Measurements from ENCODE around the gene PSMB10. TPM values are rescaled to one million over a fixed set of nuclear protein-coding genes. Genes with fewer than 3 reads are reported as not detected.
A peak's percentile ranks its signal among the peaks of the same experiment; 100 is the strongest.

PSMB10 gene
- total and polyA plus RNA-seq, 8 donors, result 22.8 to 205 (median 73.7) TPM

DNA sequence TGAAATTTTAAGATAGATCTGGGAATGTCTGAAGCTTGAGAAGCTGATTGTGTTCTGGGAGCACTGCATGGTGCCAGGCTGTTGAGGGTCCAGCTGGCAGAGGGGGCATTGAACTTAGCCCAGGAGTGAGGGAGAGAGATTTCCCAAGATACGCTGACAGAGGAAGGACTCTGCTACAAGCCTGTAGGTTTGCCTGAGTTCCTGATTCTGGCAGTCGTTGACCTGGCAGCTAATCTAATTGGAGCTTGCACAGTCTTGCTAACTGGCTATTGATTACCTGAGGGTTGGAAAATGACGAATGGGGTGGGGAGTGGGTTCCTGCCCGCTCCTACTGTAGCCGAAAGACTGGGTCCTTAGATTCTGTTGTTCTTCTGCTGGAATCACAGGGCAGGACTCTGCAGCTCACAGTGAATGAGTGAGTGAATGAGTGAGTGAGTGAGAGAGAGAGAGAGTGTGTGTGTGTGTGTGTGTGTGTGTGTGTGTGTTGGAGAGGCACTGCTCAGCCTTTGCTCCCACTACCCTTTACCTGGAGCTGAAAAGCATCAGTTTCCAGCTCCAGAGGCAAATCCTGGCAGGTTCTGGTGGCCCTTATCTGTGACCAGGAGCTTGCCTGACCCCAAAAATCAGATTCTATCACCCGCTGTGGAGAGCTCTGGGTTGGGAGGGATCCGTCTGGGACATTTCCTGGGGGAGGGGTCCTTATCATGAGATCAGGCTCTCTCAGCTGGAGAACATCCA lies 21.7 kb downstream of the PSMB10 start:
- no peak overlapping the region for H3K27ac ChIP-seq
- H3K4me1 ChIP-seq, result peaks cover 6 to 40% (median 22%) of the 10 kb centered on the region in 4 donors
- no peak for TF ChIP-seq POLR2AphosphoS5 (IDR thresholded peaks at IDR 0.05)
- TF ChIP-seq, protein P1, sequence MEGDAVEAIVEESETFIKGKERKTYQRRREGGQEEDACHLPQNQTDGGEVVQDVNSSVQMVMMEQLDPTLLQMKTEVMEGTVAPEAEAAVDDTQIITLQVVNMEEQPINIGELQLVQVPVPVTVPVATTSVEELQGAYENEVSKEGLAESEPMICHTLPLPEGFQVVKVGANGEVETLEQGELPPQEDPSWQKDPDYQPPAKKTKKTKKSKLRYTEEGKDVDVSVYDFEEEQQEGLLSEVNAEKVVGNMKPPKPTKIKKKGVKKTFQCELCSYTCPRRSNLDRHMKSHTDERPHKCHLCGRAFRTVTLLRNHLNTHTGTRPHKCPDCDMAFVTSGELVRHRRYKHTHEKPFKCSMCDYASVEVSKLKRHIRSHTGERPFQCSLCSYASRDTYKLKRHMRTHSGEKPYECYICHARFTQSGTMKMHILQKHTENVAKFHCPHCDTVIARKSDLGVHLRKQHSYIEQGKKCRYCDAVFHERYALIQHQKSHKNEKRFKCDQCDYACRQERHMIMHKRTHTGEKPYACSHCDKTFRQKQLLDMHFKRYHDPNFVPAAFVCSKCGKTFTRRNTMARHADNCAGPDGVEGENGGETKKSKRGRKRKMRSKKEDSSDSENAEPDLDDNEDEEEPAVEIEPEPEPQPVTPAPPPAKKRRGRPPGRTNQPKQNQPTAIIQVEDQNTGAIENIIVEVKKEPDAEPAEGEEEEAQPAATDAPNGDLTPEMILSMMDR (IDR thresholded peaks at IDR 0.05), result no peak
- TF ChIP-seq POLR2A (IDR thresholded peaks at IDR 0.05), result no peak
- no peak for TF ChIP-seq EP300 (IDR thresholded peaks at IDR 0.05)
- DNase-seq, result no peak
- WGBS, 5 donors, result 64 to 77% (median 69%) methylated on average over 6 to 7 of the region's 7 CpGs
- no peaks in the 10 kb centered on the region for H3K27me3 ChIP-seq
- intact Hi-C loops (cut with DNase I; ENCODE audit: low total_unique reads), result no loop called here
- H3K9me3 ChIP-seq, result no peaks in the 10 kb centered on the region
- peaks cover 12 to 78% (median 67%) of the 10 kb centered on the region in 4 donors for H3K36me3 ChIP-seq
- H3K4me3 ChIP-seq, result no peak overlapping the region

DNA sequence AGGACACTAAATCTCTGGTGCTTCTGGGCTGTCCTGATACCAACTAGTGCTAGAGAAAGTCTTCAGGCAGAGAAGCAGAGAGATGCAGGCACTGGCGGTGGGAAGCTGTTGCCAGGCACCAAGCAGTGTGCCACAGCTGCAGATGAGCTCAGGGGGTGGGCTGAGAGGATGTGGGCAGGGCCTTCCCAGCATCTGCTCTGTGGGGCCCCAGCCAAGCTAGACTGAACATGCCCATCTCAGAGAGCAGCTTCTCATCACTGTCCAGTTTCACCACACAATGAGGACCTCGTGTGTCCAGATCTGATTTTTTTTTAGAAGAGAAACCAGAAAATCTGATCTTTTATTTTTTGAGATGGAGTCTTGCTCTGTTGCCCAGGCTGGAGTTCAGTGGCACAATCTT lies 26.5 kb downstream of the PSMB10 start:
- peaks cover 0 to 8% (median 1%) of the 10 kb centered on the region in 4 donors for H3K4me1 ChIP-seq
- peak in 1 of 2 donors; percentile 62 for DNase-seq
- TF ChIP-seq POLR2AphosphoS5 (IDR thresholded peaks at IDR 0.05), result no peak
- TF ChIP-seq, protein P1 (IDR thresholded peaks at IDR 0.05), result no peak
- no peak for TF ChIP-seq EP300 (IDR thresholded peaks at IDR 0.05)
- no peak for TF ChIP-seq POLR2A (IDR thresholded peaks at IDR 0.05)
- intact Hi-C loops (cut with DNase I; ENCODE audit: low total_unique reads), result no loop called here
- H3K27me3 ChIP-seq, result no peaks in the 10 kb centered on the region
- H3K36me3 ChIP-seq, result peaks cover 20 to 58% (median 50%) of the 10 kb centered on the region in 4 donors
- no peak overlapping the region for H3K27ac ChIP-seq
- whole genome bisulfite sequencing, 5 donors, result 65 to 75% (median 68%) methylated on average over 2 of the region's 2 CpGs
- H3K9me3 ChIP-seq, result no peaks in the 10 kb centered on the region
- no peak overlapping the region for H3K4me3 ChIP-seq

DNA sequence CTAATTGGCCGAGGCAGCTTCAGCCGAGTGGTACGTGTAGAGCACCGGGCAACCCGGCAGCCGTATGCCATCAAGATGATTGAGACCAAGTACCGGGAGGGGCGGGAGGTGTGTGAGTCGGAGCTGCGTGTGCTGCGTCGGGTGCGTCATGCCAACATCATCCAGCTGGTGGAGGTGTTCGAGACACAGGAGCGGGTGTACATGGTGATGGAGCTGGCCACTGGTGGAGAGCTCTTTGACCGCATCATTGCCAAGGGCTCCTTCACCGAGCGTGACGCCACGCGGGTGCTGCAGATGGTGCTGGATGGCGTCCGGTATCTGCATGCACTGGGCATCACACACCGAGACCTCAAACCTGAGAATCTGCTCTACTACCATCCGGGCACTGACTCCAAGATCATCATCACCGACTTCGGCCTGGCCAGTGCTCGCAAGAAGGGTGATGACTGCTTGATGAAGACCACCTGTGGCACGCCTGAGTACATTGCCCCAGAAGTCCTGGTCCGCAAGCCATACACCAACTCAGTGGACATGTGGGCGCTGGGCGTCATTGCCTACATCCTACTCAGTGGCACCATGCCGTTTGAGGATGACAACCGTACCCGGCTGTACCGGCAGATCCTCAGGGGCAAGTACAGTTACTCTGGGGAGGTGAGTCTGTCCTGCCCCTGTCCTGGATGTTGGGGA lies 27.5 kb downstream of the PSMB10 start:
- H3K9me3 ChIP-seq, result no peaks in the 10 kb centered on the region
- H3K27me3 ChIP-seq, result no peaks in the 10 kb centered on the region
- intact Hi-C loops (cut with DNase I; ENCODE audit: low total_unique reads), result no loop called here
- H3K4me1 ChIP-seq, result no peaks in the 10 kb centered on the region
- H3K27ac ChIP-seq, result no peak overlapping the region
- peaks cover 20 to 61% (median 46%) of the 10 kb centered on the region in 4 donors for H3K36me3 ChIP-seq
- H3K4me3 ChIP-seq, result no peak overlapping the region
- 95 to 97% (median 96%) methylated on average over 26 to 36 of the region's 36 CpGs for whole genome bisulfite sequencing, 5 donors
- TF ChIP-seq POLR2A (IDR thresholded peaks at IDR 0.05) (no peak), EP300 (IDR thresholded peaks at IDR 0.05) (no peak), POLR2AphosphoS5 (IDR thresholded peaks at IDR 0.05) (no peak)
- TF ChIP-seq, protein P1 (IDR thresholded peaks at IDR 0.05), result no peak
- DNase-seq, result no peak

DNA sequence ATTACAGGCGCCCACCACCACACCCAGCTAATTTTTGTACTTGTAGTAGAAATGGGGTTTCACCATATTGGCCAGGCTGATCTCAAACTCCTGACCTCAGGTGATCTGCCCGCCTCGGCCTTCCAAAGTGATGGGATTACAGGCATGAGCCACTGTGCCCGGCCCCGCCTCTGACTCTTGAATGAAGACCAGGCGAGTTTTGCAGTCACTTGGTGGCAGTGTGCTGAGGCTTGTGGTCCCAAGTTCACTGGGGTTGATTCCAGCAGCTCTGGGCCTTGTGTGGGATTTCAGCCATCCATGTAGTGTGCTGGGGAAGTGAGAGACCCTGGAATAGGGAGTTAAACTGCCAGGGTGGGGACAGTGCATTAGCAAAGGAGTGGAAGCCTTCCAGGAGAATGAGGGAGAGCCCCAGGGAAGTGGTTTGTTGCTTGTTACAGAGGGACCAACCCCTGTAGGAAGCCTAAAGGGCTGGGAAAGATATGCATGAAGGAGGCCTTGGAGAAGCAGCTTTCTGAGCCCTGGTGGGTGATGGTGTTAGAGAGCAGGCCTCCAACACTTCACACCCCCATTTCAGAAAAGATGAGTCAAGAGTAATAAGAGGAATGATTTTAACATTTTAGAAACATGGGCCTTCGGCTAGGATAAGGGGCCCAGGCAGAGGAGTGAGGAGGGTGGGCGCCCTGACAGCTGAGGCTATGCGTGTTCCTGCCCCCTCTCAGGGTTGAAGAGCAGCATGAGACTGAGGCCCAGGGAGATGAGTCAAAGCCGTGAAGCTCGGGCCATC lies 29.1 kb downstream of the PSMB10 start:
- Histone ChIP-seq H3K9me3 (no peaks in the 10 kb centered on the region), H3K27me3 (no peaks in the 10 kb centered on the region), H3K4me3 (no peak overlapping the region), H3K27ac (no peak overlapping the region), H3K36me3 (peaks cover 20 to 70% (median 53%) of the 10 kb centered on the region in 4 donors), H3K4me1 (peaks cover 0 to under 1% (median 0%) of the 10 kb centered on the region in 4 donors)
- no peak for DNase-seq
- 88 to 93% (median 92%) methylated on average over 11 of the region's 11 CpGs for WGBS, 5 donors
- intact Hi-C loops (cut with DNase I; ENCODE audit: low total_unique reads), result no loop called here
- TF ChIP-seq EP300 (IDR thresholded peaks at IDR 0.05) (no peak), POLR2AphosphoS5 (IDR thresholded peaks at IDR 0.05) (no peak), POLR2A (IDR thresholded peaks at IDR 0.05) (no peak)
- TF ChIP-seq, protein P1 (IDR thresholded peaks at IDR 0.05), result no peak
